IPS-NIHi11 (cell line): ENCODE measurements around the gene FRMD3.

Experiments used
- DNase-seq: peaks from one replicate; pipeline ENCODE4 v3.0.0; 2012; ENCODE audit warnings: mixed read lengths, low spot score

The FRMD3 gene

DNA sequence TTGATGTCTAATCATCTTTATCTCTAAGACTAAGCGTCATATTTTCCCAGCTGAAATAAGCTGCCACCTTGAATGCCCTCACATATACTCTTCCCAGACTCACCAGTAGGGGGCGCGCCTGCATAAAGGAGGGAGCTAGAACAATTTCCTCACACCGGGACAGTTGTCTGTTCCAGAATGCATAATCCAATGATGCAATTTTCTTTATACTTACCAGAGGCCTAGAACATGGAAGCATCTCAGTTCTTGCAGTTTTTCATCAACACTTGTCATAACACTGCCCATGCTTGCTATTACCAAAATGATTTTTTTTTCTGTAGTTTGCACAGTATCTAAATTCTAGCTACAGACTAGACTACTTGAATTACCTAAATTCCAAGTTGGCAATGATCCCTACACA lies 203.9 kb downstream of the FRMD3 start:
- DNase-seq = peak; percentile 71

DNA sequence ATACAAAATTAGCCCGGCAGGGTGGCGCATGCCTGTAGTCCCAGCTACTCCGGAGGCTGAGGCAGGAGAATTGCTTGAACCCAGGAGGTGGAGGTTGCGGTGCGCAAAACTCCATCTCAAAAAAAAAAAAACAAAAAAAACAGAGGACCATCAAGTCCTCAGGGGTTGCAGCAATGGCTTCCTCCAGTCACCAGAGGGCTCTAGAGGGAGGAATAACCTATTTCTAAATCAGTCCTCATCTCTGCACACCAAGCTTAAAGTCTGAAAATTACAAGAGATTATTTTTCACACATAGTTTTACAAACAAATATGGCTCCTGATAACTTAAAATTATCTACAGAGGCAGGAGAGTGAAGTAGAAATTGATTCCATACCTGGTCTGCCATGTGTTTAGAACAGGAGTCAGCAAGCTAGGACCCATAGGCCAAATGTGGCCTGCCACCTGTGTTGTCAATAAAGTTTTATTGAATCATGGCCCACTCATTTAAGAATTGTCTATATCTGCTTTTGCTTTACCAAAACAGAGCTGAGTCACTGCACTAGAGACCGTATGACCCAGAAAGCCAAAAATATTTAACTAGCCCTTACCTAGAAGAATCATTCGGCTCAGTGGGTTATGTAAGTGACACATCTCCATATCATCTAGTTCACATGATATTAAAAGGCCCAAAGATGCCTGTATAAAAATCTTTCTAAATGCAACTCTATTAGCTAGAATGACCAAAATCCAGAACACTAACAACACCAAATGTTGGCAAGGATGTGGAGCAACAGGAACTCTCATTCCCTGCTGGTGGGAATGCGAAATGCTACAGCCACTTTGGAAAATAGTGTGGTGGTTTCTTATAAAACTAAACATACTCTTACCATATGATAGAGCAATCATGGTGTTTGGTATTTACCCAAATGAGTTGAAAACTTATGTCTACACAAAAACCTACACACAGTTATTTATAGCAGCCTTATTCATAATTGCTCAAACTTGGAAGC lies 207.7 kb downstream of the FRMD3 start:
- DNase-seq = no peak

DNA sequence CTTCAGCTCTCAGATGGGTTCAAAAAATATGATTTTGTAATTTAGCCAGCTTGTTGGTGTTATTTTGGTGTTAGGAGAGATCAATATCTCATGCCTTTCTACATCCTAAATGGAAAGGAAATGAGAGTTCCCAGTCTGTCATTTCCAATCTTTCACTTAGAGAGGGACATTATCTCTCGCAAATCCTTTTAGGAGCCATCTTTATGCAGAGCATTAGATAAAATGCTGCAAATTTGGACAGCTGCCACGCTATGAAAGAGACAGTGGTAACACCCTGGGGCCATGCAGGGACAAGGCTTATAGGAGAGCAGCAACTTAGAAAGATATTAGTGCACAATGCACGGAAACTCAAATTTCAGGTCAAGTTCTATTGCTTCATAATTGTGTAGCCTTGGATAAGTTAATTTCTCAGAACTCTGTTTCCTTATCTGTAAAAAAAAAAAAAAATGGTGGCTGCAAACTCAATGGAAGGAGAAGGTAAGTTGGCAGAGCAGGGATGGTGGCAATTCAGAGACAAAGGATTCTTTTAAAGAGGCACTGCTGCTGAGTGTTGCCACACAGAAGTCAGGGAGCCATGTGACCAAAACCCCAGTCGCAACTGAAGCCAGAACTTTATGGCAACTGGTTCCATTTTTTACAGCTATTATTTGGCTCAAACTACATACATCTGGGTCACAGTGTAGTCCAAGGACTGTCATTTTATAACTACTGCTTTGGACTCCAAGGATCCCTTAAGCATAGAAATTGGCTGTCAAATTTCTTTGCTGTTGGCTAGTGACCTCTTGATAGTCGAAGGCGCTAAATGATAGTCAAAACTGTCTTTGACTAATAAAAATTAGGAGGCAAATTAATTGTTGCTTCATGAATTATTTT lies 210.2 kb downstream of the FRMD3 start:
- DNase-seq = no peak

DNA sequence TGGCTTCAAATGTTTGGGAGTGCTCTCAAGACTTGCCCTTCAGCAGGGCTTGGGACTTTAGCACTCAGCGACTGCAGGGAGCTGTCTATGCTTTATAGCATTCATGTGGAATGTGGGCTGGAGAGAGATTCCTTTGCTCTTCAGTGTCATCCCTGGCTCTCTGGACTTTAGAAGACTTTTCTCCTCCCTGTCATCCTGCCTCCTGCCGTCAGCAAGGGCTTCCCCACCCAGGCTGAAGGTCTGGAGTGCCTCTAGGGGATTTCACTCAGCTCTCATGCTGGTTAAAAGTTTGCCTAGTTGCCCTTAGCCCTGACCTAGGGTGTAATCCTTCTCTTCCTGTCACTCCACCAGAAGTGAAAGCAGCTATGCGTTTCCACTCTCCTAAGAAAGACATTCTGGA lies 210.9 kb downstream of the FRMD3 start:
- no peak for DNase-seq

DNA sequence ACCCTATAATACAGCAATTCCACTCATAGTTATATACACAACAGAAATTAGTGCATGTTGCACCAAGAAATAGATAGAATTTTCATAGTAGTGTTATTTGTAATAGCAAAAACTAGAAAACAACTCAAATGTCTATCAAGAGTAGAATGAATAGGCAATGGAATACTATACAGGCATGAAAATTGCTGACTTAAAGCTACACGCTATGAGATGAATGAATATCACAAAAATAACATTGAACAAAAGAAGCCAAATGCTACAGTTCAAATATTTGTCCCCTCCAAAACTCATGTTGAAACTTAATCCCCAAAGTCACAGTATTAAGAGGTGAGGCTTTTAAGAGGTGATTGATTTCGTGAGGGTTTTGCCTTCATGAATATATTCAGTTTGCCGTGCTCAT lies 215.1 kb downstream of the FRMD3 start:
- no peak for DNase-seq

DNA sequence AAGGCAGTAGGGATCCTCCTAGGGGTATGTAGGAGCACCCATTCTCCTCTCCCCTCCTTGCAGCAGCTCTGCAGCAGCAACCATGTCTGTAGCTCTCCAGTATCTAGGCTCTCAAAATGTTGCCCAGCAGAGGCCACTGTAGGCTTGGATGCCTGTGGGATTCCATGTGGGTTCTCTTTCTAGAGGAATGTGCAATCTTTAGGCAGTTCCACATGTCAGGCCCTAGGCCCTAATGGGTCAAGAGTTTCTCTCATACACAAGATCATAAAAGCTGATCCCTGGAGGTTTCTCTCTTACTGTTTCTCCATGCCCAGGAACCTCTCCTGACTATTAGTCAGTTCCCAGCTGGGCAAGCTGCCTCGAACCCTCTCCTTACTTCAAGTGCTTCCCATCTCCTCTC lies 215.8 kb downstream of the FRMD3 start:
- no peak for DNase-seq

DNA sequence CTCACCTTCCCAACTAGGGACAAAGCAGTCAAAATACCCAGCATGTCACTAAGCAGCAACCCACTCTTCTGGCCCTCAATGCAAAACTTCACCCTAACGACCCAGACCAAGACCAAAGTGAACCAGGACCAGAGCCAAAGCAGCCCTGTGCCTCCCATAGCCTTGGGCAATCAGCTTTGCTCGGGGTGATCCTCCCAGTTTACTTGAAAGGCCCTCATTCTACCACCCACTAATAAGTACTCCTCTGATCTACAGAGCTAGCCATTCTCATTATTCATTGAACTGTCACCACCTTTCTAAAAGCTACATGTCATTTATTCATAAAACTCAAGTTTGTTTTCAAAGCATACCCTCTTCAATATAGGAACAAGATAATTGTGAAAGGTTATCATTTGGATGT lies 221.0 kb downstream of the FRMD3 start:
- no peak for DNase-seq

DNA sequence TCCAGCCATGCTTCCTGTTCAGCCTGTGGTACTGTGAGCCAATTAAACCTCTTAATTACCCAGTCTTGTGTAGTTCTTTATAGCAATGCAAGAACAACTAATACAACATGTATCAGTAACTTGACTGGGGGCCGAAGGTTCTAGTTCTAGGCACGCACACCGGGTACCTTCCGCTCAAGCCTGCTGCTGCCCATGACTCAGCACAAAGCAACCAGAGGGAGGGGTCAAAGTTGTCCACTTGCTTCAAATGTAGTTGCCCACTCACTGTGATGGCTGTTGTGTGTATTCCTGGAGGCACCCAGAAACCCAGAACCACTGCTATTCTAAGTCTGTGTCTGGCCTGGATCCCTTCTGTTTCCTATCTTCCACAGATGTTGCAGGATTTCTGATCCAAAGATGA lies 222.6 kb downstream of the FRMD3 start:
- DNase-seq = no peak

DNA sequence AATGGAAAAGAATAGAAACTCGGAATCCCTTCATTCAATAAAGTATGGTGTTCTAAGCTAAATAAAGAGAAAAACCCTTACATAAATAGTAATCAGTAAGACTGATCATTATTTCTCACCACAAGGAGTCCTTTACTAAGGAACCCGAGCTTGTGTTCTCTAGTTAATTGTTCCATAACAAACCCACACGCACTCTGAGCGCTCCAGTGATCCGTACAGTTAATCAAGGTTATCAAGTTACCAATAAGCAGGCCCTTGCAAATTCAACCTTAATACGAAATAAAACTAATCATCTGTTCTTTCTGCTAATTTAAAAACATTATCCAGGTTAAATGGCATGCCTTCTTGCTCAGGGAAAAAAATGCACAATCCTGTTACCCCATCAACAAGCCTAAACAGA lies 224.4 kb downstream of the FRMD3 start:
- no peak for DNase-seq

DNA sequence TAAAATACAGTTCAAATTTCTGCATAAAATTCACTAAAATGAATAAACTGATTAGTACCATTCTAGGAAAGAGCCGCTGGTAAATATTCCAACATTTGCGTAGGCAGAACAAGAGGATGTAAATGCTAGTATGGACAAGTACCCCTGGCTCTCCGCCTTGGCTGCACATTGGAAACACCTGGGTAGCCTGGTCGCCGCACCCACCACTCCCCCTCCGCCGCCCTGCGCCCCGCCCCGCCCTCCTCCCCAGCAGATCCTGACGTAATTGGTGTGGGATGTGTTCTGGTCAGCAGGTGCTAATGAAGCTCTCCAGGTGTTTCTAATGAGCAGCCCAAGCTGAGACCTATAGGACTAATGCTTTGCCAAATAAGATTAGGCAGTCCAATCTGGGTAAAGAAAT lies 225.7 kb downstream of the FRMD3 start:
- DNase-seq = no peak

DNA sequence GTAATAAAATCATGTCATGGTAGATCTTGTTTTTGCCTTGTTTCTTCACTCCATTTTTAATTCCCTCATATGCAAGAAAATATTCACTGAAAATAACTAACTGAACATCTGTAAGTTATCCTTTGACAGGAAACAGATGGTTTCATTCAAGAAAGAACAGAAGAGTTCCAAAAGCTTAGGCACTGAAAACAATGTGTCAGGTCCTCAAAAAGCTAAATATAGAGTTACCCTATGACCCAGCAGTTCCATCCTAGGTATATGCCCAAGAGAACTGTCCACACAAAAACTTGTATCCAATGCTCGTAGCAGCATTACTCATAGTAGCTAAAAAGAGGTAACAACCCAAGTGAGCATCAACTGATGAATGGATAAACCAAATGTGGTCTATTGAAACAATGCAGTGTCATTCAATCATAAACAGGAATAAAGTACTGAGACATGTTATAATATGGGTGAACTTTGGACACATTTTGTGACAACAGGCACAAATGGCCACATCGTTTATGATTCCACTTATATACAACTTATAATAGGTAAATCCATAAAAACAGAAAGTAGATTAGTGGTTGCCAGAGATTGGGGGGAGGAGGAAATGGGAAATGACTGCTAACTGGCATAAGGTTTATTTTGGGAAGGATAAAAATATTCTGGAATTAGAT lies 231.0 kb downstream of the FRMD3 start:
- DNase-seq = no peak

DNA sequence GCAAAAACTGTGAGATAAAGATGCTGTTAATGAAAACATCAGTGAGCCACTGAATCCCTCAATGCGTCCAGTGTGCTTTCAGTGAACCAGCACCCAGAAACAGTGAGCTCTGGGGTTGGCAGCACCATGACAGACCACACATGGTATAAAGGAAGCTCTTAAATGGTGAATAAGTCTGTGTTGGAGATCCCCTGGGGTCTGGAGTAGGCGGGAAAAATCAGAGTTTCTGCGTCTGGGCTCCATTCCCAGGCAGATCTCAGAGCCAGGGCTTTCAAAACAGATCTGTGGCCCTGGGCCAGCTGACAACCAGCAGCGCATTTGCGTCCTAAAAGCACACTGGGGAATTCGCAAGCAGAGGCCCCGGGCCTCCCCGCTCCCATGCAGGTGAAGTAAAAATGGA lies 233.5 kb downstream of the FRMD3 start:
- no peak for DNase-seq

DNA sequence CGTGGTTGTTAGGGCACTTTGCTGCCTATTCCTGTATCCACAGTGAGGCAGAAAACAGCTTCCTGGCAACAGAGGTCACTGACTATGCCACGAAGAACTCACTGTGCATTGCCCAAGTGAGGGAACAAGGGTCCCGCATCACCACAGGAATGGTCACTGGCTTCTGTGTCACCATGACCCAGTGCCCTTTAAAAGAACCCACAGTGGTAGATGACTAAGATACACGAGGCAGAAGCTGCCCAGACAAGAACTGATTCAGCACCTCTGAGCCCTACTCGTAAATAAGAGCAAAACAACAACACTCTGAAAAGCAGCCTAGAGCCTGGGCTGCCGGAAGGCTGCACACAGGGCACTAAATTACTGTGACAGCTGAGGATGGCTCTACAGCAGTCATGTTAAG lies 238.6 kb downstream of the FRMD3 start:
- no peak for DNase-seq

DNA sequence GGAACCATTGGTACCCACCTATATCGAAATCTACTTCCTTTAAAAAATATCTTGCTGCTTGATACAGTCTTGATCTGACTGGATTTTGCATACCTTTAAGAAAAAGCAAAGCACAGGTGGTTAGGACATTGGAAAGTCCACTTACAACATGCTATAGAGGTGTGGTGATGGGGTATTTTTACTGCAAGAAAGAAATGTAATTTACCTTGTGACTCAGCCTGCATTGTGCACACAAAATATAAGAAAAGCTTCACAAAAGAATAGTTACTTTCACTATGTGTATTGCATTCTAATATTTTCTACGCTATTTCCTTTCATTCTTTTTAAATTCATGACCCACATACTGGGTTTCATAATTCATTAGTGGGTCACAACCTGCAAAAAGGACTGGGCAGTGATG lies 239.1 kb downstream of the FRMD3 start:
- DNase-seq = no peak

DNA sequence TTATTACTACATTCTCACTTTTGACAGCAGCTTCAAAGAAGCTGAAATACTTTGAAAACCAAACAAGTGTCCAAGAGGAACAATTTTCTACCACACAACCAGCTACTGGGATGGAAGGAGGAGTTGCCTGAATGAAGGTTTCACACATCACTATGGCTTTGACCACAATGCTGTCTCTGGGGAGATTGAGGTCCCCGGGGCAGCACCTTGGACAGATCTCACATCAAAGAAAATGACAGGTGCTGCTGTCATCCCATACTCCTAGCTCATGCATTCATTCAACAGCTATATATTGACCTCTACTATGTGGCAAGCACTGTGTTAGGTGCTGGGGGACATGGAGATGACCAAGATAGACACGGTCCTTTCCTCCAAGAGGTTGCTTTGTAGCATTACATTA lies 242.1 kb downstream of the FRMD3 start:
- DNase-seq = peak; percentile 53

DNA sequence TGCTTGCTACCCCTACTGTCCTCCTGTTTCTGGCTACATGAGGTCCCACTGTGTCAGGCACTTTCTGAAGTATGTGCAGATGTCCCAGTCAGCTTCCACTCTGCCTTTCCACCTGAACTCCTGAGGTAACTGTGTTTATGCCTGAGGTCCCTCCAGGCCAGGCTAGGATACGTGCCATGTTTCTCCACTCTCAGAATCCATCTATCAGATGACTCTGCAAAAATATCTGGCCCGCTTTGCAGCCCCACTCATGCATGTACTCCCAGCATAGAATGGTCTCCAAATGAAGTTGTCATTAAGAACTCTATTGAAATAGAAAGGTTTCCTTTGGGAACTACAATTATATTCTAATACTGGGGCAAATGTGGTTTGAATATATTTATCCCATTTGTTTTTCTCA lies 243.4 kb downstream of the FRMD3 start:
- DNase-seq = no peak

DNA sequence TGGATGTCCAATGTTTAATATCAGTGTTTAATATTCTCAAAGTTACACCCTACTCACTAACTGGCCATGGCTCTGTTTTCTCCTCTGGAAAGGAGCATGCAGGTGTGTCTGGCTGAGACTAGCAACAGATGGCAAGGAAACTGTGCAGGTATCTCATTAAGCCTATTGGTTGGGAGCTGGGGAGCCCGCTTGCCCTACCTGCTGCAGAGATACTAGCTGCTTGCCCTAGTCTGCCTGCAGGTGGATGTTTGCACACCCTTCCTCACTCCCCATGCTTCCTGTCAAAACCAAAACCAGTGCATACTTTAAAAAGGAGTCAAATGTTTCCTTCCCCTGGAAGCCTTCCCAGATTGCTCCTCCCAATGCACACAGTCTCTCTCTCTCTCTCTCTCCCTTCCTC lies 247.0 kb downstream of the FRMD3 start:
- no peak for DNase-seq

DNA sequence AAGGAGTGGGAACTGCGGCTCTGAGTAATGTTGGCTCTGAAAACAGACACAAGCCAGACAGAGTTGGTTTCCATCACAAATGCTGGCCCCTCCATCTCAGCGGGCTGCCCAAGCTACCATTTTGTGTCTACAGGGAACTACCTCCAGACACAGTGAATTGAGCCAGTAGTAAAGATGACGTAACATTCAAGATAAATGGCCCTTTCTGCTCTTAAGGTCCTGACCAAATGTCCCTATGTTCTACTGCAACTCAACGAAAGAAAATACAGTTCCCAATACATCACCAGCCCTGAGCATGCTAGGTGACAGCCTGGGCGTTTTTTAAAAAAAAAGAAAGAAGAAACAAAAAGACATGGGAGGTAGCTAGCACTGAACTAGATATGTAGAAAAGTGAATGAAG lies 247.5 kb downstream of the FRMD3 start:
- no peak for DNase-seq

DNA sequence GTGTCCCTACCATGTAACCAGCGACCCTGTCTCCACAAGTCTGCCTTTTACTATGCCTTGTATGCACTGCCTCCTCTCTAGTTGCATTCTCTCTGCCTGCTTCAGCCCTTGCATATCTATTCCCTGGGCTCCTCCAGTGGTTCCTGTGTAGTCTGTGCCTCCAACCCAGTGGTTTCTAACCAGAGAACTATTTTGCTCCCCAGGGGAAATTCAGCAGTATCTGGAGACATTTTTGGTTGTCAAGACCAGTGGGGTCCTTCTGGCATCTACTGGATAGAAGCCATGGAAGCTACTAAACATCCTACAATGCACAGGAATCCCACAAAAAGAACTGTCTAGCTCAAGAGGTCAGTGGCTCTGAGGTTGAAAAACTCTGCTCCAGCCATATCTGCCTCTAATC lies 251.2 kb downstream of the FRMD3 start:
- DNase-seq = no peak

DNA sequence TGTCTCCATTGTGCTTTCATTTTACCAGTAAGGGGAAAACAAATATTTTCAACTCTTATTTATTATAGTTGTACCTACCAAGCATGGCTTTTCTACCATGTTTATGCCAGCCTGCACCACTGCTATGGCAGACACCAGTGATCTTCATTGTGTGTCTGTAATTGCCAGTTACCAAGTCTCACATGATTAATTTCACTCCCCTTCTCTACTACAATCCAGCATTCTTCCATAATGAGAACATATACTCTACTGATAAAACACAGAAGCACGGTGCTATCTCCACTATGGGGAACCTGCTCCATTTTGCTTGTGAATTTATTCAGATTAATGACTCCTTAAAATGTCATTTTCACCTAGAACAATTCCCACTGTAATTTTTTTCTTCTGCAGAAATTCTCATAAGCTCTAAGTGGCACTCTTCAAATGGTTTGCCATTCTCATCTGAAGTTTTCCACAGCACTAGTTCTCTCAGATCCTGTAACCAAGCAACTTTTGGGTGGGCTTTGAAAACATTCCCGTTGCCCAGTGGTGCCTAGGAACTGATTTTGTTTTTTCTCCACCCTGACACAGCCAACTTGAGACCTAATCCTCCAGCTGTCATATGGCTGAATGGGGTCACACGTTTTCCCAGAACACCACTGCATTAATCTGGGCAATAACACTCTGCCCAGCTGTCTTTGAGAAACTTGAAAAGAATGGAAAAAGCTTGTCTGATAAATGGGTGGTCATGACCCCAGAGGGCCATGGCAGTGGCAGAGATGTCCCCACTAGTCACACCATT lies 252.6 kb downstream of the FRMD3 start:
- no peak for DNase-seq

DNA sequence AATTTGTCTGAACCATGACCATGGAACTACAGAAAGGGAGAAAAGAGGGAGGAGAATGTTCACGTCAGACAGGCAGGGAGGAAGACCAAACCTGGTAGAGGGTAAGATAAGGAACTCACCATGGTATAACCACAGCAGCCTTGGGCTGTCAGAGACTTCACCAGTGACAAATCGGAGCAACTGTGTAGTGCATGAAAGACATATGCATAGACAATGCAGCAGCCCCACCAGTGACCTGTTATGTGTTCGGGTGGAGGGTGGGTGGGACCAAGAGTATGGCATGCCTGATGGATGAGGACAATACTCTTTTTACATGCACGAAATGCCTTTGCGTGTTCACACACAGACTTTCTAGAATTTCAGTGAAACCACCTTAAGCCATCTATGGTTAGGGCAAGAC lies 253.5 kb downstream of the FRMD3 start:
- DNase-seq = no peak

DNA sequence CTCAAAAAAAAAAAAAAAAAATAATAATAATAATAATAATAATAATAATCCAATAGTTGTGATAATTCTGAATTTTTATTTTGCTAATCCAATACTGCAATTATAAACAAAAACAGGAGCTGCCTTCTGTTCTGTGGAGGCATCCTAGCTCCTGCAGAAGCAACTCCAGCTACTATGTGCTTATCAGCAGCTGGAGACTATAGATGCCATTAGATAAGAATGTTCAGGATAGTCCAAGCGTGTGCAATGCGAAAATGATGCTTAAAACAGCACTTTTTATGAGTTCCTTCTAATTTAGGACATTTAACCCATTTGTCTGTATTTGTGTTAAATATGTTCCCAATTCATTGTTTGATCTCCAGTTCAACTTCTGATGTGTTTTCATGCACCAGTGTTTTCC lies 254.7 kb downstream of the FRMD3 start:
- DNase-seq = no peak
